GM21423 (cell line): ENCODE data around the gene PSG6.
"Not testable (repeated sequence)": the region's sequence is repeated elsewhere in the genome, so short reads cannot be mapped to it uniquely, and the experiment has no call there.

Experiments
- ATAC-seq: cut with Tn5 transposase; IDR thresholded peaks from one replicate; pipeline ENCODE4 v1.9.1; 2021; ENCODE audit warnings: mild to moderate bottlenecking, moderate library complexity; ENCODE audit not compliant: unreplicated experiment

Gene PSG6

DNA sequence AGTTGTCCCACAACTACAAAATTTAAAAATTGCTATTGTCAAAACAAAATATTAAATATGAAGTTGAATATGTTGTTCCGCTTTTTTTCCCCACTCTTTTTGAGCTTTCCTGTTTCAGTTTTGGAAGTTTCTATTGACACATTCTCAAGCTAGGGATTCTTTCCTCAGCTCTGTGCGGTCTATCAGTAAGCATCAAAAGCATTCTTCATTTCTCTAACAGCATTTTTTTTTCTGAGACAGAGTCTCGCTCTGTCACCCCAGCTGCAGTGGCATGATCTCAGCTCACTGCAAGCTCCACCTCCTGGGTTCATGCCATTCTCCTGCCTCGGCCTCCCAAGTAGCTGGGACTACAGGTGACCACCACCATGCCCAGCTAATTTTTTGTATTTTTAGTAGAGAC is 4.8 kb downstream of the PSG6 start:
- not testable (repeated sequence) for ATAC-seq

DNA sequence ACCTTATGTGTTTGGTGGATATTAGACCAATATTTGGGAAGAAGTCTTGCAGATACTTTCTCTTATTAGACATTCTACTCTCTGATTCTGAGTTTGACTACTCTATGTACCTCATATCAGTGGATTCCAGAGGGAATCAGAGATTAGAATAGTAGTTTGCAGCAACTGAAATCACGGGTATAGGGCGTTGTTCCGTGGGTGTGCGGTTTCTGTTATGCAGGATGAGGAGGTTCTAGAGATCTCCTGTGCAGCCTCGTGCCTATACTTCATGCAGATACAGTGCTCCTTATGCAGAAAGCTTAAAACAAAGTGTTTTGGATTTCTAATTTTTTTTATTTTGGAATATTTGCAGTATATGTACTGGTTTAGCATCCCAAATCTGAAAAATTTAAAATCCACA is 6.0 kb downstream of the PSG6 start:
- ATAC-seq = not testable (repeated sequence)

DNA sequence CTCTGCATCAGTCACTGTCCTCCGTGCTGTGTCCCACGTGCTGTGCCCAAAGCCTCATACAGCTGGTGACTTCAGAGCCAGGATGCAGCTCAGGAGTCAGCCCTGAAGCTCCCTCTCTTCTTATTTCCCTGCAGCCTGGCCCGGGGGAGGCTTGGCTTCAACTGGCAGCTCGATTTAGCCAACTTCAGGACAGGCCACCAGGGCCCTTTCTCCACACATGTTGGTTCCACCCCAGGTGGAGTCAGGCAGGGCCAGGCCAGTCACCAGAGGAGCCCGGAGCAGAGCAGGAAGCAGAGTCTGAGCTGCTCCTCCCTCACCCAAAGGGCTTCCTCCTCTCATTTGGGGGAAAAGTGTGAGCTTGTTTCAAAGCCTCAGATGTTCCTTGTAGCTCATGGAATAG is 11.5 kb downstream of the PSG6 start:
- ATAC-seq = not testable (repeated sequence)

DNA sequence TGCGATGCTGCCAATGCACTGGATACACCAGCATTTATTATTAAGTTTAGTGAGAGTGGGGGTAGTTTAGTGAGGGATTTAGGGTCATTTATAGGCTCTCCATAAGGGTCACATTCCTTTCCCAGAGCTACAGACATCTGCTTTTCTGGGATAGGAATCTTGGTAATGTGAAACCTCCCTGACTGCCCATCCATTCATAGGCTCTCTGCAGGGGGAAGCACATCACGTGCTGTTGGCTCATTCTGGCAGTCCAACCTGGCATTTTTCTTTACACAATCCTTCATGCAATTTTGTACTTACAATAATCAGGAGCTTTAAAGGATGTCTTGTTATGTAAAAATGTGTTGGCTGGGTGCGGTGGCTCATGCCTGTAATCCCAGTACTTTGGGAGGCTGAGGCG is 17.1 kb downstream of the PSG6 start:
- not testable (repeated sequence) for ATAC-seq

DNA sequence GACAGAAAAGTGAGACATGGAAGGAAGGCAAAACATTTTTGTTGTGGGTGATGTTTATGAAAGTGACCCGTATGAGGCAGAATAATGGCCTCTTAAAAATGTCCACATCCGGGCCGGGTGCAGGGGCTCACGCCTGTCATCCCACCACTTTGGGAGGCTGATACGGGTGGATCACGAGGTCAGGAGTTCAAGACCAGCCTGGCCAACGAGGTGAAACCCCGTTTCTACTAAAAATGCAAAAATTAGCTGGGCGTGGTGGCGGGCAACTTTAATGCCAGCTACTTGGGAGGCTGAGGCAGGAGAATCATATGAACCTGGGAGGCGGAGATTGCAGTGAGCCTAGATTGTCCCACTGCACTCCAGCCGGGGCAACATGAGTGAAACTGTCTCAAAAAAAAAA is 18.0 kb downstream of the PSG6 start:
- not testable (repeated sequence) for ATAC-seq

DNA sequence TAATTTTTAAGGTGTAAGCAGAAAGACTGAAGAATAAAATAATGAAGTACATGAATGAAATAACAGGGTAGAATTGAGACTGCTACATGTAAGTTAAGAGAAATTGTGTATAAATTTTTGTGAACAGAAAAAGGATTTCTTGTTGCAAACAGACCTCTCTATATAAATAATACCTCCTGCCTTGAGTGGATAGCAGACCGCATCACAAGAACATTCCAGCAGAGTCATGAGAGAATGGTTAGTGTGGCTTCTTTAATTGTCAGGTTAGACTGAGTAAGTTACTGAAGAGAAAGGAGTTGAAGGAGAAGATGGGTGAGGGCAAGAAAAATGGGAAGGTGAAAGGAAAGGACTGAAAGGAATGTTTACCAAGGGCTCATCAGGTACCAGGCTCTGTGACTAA is 18.6 kb downstream of the PSG6 start:
- not testable (repeated sequence) for ATAC-seq

DNA sequence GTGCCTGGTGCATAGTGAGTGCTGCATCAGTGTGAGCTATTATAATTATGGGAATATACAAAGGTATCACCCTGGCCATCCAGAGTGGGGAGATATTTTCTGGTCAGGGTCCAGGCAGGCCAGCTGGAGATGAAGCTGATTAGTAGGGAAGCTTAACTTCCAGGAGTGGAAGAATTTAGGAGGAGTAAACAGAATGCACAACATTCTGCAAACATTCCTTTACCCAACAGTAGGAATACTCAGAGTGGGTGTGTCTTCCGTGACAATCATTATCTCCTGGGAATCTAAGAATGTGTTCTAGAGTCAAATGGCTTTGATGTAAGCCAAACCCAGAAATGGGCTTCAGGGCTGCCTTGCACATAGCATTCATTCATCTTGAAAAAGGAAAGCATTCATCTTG is 19.0 kb downstream of the PSG6 start:
- not testable (repeated sequence) for ATAC-seq

DNA sequence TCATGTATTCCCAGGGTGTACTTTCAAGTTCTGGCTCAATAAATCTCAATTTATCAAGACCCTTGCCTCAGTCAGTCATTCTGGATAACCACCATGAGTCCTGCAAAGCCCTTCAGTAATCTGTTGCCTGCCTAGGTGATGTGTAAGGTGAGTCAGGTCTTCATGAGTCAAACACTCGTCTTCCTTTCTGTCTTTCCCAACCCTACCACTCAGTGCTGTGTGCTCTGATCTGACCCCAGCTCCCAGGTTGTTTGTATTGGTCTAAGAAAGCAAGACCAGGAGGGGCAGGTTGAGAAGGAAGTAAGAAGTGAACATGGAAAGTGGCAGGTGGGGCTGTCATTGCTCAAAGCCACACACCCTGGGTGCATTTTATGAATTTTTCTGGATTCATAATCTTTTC is 20.0 kb downstream of the PSG6 start:
- not testable (repeated sequence) for ATAC-seq

DNA sequence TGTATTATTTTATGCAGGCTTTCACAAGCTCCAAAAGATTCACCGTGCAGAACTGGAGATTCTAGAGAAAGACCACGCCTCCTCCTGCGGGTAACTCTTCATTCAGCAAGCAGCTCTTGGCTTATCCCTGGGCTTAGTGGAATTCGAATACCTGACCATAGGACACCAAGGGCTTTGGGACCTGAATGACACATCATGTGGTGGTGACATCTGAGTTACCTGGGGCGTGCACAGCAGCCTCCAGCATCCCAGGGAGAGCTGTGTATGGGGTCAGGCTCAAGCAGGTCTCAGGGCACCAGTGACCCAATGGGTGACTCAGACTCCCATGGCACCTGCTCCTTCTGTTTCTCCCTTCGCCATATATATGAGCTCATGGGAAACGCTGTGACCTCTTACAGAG is 27.2 kb downstream of the PSG6 start:
- not testable (repeated sequence) for ATAC-seq

DNA sequence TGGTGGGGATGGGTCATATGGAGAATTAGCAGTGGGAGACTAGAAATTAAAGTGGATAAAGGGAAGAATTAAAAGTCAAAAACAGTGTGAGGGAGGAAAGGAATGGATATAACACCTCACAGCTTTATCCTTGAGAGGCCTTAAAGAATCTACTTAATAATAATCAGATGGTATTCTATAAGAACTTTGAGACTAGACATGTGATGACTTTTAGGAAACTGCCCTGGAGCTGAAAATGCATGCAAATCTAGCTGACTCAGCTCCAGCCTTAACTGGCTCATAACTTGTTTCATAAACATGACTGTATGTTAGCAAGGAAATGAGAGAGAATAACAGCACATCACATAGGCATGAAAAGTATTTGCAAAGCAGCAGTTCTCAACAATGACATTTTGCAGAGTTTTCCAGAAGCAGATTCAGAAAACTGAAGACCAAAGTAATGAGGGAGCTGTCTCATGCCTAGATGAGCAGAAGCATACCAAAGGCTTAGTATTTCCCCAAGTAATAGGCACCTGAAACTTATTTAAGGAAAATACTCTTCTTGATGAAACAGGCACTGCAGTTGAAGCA is 29.7 kb downstream of the PSG6 start:
- ATAC-seq = not testable (repeated sequence)

DNA sequence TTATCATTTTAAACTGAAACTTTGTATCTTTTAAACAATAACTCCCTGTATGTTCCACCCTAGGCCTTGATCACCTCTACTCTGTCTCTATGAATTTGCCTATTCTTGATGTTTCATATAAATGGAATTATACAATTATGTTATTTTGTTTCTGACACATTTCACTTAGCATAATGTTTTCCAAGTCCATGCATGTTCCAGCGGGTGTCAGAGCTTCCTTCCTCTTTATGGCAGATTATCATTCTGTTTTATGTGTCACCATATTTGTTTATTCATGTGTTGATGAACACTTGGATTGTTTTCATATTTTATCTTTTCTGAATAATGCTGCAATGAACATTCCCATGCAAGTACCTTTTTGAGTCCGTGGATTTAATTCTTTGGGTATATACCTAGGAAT is 35.0 kb downstream of the PSG6 start:
- not testable (repeated sequence) for ATAC-seq

DNA sequence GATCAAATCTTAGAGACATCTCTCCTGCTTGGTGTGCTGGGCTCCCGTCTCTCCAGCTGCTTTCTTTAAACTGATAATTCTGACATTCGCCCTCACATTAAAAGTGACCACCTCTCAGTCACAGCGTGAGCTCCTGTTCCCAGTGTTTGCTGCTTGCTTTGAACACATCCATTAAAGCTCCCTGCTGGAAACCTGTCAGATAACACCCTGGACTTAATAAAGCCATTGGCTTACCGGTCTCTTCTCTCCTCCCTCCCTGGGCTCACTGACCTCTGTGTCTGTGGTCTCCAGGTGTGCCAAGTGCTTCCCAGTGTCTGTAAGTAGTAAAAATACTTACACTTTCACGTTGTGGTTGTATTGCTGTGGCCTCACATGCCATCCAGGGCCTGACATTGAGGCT is 35.7 kb downstream of the PSG6 start:
- not testable (repeated sequence) for ATAC-seq

DNA sequence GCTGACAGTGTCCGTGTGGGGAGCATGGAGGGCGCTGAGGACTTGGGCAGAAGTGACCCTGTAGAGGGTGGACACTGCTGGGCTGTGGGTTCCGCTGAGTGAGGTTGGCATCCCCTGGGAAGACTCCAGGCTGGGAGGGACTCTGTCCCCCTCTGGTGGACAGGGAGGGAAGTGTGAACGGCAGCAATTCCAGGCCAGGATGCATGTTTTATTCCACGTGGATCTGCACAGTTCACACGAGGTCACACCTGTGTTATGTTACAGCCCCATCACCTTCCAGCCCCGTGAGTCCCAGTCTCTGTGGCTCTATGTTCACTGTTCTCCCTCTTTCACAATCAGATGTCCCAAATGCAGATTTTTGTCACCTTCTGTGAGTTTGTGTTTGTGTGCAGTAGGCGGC is 36.4 kb downstream of the PSG6 start:
- ATAC-seq = not testable (repeated sequence)

DNA sequence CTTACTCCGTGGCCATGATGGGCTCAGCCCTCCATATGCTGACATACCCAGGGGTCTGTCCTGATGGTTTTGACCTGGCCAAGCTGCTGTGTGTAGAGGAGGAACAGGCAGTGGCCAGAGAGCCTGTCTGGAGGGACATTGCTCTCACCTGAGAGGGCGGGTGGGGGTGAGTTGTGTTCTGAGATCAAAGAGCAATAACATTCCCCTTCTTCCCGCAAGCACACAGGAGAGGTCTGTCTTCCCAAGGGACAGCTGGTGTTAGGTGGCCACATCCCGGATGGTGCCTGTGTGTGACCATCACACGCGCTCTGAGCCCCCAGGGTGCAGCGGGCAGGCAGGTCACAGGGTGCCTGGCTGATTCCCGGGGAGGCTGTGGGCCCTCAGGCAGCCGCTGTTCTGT is 37.1 kb downstream of the PSG6 start:
- ATAC-seq = not testable (repeated sequence)

DNA sequence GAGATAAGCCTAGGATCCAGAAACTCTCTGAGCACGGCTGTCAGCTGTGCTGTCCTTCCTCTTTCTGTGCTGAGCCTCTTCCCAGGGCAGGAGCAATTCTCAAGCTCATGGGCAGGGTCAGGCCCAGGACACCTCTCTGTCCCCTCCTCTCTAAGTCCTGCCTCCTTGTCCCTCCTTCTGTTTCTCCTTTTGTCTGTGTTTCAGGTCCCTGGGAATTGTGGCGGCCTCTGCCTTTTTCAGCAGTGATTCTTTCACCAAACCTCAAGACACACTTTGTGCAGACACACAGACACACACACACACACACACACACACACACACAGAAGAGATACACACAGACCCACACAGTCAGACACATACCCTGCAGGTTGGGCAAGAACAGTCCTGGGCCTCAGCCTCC is 38.1 kb downstream of the PSG6 start, which contains the start of gene PSG1:
PSG1 (minus strand) TSS at position 101 of the 400 bp plus-strand sequence. CDS start 132 bp downstream, outside the sequence.
- no peak for ATAC-seq

DNA sequence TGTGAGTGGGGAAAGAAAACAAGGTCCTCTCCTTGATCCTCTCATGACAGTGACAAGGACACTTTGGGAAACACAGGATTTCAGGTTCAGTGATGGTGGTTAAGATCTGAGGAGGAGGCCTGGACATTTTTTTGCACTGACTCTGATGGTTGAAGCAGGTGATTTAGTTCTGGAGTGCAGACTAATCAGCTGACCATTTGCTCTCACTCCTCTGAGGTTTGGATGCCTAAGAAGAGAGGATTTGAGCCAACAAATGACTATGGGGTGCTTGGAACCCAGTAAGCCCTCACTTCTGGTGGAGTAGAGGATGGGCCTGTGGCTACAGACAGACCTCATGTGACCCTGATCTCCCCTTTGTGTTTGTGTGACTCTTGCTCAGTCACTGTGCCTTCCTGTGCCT is 41.1 kb downstream of the PSG6 start:
- not testable (repeated sequence) for ATAC-seq

DNA sequence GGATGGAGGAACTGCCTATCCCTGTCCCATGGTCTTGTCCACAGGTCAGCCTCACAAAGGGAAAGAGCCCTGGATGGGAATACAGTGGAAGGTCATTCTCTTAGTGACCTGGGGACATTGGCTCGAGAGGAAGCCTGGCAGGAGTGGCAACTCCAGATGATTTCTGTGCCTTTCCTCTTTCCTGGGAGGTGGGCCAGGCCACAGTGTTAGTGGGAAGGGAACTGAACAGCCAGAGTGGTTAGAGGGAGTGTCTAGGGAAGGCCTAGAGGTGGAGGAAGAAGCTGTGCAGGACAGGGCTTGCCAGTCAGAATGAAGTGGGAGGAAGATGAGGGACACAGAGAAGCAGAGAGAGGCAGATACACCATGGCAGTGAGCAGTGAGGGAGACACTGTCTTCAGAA is 41.8 kb downstream of the PSG6 start:
- not testable (repeated sequence) for ATAC-seq

DNA sequence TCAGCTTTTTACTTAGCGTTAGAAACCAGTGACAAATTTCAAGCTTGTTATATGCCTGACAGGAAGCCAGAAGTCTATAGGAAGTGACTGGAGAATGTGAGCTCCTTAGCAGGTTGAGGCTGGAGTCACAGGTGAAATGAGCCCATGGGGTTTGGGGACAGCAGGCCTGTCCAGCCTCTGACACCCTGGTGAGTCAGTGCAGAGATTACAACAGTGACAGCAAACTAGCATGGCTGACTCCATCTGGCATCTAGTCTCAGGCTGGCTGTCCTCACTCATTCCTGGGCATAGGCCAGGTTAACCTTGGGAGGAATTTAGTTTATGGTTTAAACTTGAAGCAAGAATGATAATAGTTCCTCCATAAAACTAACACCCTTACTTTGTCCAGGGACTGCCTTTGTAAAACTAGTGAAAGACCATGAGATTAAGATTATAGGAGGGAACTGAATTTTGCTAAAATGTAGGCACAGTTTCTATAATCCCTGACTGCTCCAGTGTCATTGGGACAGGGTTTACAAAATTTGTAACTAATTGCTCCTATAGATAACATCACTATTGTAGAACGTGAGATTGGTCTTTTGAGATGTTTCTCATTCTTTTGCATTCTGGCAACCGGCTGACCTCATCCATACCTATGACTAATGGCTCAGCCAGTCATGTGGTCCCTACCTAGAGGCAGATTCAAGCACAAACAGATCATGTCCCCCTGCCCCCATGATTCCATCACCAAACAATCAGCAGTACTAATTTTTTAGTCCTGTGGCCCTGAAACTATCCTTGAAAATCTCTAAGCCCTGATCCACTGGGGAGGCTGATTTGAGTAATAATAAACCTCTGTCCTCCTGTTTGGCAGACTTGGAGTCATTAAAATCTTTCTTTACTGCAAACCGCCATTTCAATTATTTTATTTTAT is 42.5 kb downstream of the PSG6 start:
- ATAC-seq = not testable (repeated sequence)

DNA sequence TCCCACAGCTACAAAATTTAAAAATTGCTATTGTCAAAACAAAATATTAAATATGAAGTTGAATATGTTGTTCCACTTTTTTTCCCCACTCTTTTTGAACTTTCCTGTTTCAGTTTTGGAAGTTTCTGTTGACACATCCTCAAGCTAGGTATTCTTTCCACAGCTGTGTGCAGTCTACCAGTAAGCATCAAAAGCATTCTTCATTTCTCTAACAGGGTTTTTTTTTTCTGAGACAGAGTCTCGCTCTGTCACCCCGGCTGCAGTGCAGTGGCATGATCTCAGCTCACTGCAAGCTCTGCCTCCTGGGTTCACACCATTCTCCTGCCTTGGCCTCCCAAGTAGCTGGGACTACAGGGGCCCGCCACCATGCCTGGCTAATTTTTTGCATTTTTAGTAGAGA is 43.6 kb downstream of the PSG6 start:
- ATAC-seq = not testable (repeated sequence)

DNA sequence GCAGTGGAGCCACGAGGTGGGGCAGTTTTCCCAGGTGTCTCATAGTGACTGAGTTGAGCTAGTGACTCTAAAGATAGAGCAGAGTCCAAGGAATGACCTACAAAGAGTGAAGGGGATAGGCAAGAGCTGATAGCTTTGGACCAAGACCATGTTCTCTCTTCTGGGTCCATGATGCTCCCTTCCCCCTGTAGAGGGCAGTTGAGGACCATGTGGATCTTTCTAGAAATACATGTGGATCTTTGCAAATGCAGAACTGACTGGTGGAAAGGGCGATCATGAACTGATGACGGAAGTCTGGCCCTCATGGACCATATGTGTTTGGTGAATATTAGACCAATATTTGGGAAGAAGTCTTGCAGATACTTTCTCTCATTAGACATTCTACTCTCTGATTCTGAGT is 45.1 kb downstream of the PSG6 start:
- ATAC-seq = no peak

DNA sequence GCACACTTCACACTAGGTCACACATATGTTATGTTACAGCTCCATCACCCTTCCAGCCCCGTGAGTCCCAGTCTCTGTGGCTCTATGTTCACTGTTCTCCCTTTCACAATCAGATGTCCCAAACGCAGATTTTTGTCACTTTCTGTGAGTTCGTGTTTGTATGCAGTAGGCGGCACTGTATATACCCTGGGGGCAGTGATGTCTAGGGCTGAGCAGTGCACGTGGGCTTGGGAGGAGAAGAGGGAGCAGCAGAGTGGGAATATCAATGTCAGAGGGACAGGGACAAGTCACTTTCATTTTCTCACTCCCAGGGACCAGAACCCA is 60.2 kb downstream of the PSG6 start:
- ATAC-seq = no peak

DNA sequence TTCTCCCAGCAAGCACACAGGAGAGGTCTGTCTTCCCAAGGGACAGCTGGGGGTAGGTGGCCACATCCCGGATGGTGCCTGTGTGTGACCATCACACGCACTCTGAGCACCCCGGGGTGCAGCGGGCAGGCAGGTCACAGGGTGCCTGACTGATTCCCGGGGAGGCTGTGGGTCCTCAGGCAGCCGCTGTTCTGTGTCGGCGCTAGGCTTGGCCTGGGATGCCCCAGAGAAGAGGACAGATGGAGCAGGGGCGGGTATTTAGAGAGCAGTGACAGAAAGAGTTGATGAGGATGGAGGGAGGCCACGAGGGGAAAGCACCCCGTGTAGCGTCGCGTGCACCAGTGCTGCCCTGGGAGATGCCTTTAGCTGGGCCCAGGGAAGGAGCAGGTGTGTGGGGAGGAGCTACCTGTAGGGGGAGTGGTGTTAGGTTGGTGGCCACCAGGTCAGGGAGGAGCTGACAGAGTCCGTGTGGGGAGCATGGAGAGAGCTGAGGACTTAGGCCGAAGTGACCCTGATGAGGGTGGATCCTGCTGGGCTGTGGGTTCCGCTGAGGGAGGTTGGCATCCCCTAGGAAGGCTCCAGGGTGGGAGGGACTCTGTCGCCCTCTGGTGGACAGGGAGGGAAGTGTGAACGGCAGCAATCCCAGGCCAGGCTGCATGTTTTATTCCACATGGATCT is 60.7 kb downstream of the PSG6 start:
- not testable (repeated sequence) for ATAC-seq
